ENCODE data around the gene MTHFSD.

MTHFSD gene

GRCh38 chr16:86584726-86585721 lies 30.0 kb upstream of the MTHFSD start:
- ChIA-PET CTCF (no interaction called here), POLR2A (interaction anchor here (1.0 kb wide), 1 partner anchor 9 kb away, joined by 3 read pairs; no protein-coding TSS in a partner anchor)
- TF ChIP-seq NFRKB (IDR thresholded peaks at IDR 0.05) (no peak), FOXA1 (IDR thresholded peaks at IDR 0.05) (no peak), CTBP1 (IDR thresholded peaks at IDR 0.05; ENCODE audit: borderline replicate concordance) (no peak), TARDBP (IDR thresholded peaks at IDR 0.05) (no peak), L3MBTL2 (conservative IDR thresholded peaks at IDR 0.05) (0 out of 2 replicates have a peak, but pooled peaks have one; percentile 17), SP1 (IDR thresholded peaks at IDR 0.05) (no peak), ZNF384 (IDR thresholded peaks at IDR 0.05) (no peak), FOXM1 (IDR thresholded peaks at IDR 0.05; ENCODE audit: borderline replicate concordance) (no peak), LEF1 (IDR thresholded peaks at IDR 0.05; ENCODE audit: borderline replicate concordance) (no peak)
- DNase-seq (ENCODE audit: extremely low spot score): no peak

GRCh38 chr16:86584071-86584685 lies 29.1 kb upstream of the MTHFSD start:
- DNase-seq (ENCODE audit: extremely low spot score): no peak
- CTCF ChIA-PET: no interaction called here
- POLR2A ChIA-PET: interaction anchor here (1.0 kb wide), 1 partner anchor 8 kb away, joined by 3 read pairs; no protein-coding TSS in a partner anchor
- no peak for TF ChIP-seq L3MBTL2 (conservative IDR thresholded peaks at IDR 0.05)
- TF ChIP-seq NFRKB (IDR thresholded peaks at IDR 0.05): no peak
- no peak for TF ChIP-seq FOXK2 (IDR thresholded peaks at IDR 0.05)
- TF ChIP-seq PKNOX1 (IDR thresholded peaks at IDR 0.05): no peak
- no peak for TF ChIP-seq ELF4 (IDR thresholded peaks at IDR 0.05)
- no peak for TF ChIP-seq SP1 (IDR thresholded peaks at IDR 0.05)
- TF ChIP-seq FOXM1 (IDR thresholded peaks at IDR 0.05; ENCODE audit: borderline replicate concordance): no peak
- no peak for TF ChIP-seq HDGF (IDR thresholded peaks at IDR 0.05; ENCODE audit: borderline replicate concordance)
- no peak for TF ChIP-seq CTBP1 (IDR thresholded peaks at IDR 0.05; ENCODE audit: borderline replicate concordance)
- TF ChIP-seq TARDBP (IDR thresholded peaks at IDR 0.05): no peak
- TF ChIP-seq FOXA1 (IDR thresholded peaks at IDR 0.05): no peak
- TF ChIP-seq SUZ12 (IDR thresholded peaks at IDR 0.05): no peak
- no peak for TF ChIP-seq LEF1 (IDR thresholded peaks at IDR 0.05; ENCODE audit: borderline replicate concordance)
- no peak for TF ChIP-seq BHLHE40 (IDR thresholded peaks at IDR 0.05; ENCODE audit: borderline replicate concordance)
- TF ChIP-seq ZNF384 (IDR thresholded peaks at IDR 0.05): no peak

GRCh38 chr16:86581458-86581857 lies 26.4 kb upstream of the MTHFSD start:
- ChIA-PET POLR2A (no interaction called here), CTCF (no interaction called here)
- no peak for DNase-seq (ENCODE audit: extremely low spot score)
- TF ChIP-seq FOXA1 (IDR thresholded peaks at IDR 0.05) (no peak), ELF4 (IDR thresholded peaks at IDR 0.05) (no peak), HDGF (IDR thresholded peaks at IDR 0.05; ENCODE audit: borderline replicate concordance) (no peak), CTBP1 (IDR thresholded peaks at IDR 0.05; ENCODE audit: borderline replicate concordance) (no peak), NFRKB (IDR thresholded peaks at IDR 0.05) (no peak), FOXK2 (IDR thresholded peaks at IDR 0.05) (no peak), ZNF384 (IDR thresholded peaks at IDR 0.05) (no peak), SUZ12 (IDR thresholded peaks at IDR 0.05) (no peak), ARNT (IDR thresholded peaks at IDR 0.05) (no peak), SP1 (IDR thresholded peaks at IDR 0.05) (no peak), TARDBP (IDR thresholded peaks at IDR 0.05) (no peak), PKNOX1 (IDR thresholded peaks at IDR 0.05) (no peak), LEF1 (IDR thresholded peaks at IDR 0.05; ENCODE audit: borderline replicate concordance) (no peak), BHLHE40 (IDR thresholded peaks at IDR 0.05; ENCODE audit: borderline replicate concordance) (no peak), FOXM1 (IDR thresholded peaks at IDR 0.05; ENCODE audit: borderline replicate concordance) (no peak), L3MBTL2 (conservative IDR thresholded peaks at IDR 0.05) (no peak)

GRCh38 chr16:86580791-86581170 lies 25.7 kb upstream of the MTHFSD start:
- no peak for TF ChIP-seq PKNOX1 (IDR thresholded peaks at IDR 0.05)
- no peak for TF ChIP-seq CTBP1 (IDR thresholded peaks at IDR 0.05; ENCODE audit: borderline replicate concordance)
- TF ChIP-seq TARDBP (IDR thresholded peaks at IDR 0.05): no peak
- TF ChIP-seq NFRKB (IDR thresholded peaks at IDR 0.05): no peak
- no peak for TF ChIP-seq ELF4 (IDR thresholded peaks at IDR 0.05)
- no peak for TF ChIP-seq LEF1 (IDR thresholded peaks at IDR 0.05; ENCODE audit: borderline replicate concordance)
- DNase-seq (ENCODE audit: extremely low spot score): no peak
- CTCF ChIA-PET: interaction anchor here (0.7 kb wide), 1 partner anchor 1851 kb away, joined by 4 read pairs; no protein-coding TSS in a partner anchor
- POLR2A ChIA-PET: no interaction called here

GRCh38 chr16:86580063-86580790 lies 25.2 kb upstream of the MTHFSD start:
- CTCF ChIA-PET: interaction anchor here (0.7 to 1.0 kb wide), 2 partner anchors 482 to 1851 kb away, joined by 4 read pairs; no protein-coding TSS in a partner anchor
- POLR2A ChIA-PET: no interaction called here
- DNase-seq (ENCODE audit: extremely low spot score): no peak
- no peak for TF ChIP-seq TARDBP (IDR thresholded peaks at IDR 0.05)
- TF ChIP-seq NFRKB (IDR thresholded peaks at IDR 0.05): no peak
- TF ChIP-seq HDGF (IDR thresholded peaks at IDR 0.05; ENCODE audit: borderline replicate concordance): no peak
- no peak for TF ChIP-seq ARNT (IDR thresholded peaks at IDR 0.05)
- TF ChIP-seq FOXA1 (IDR thresholded peaks at IDR 0.05): no peak
- TF ChIP-seq SUZ12 (IDR thresholded peaks at IDR 0.05): no peak
- TF ChIP-seq SP1 (IDR thresholded peaks at IDR 0.05): no peak
- TF ChIP-seq LEF1 (IDR thresholded peaks at IDR 0.05; ENCODE audit: borderline replicate concordance): no peak
- no peak for TF ChIP-seq CTBP1 (IDR thresholded peaks at IDR 0.05; ENCODE audit: borderline replicate concordance)
